ENCODE measurements around the gene PTPRK. TPM values are rescaled to one million over a fixed set of nuclear protein-coding genes. Genes with fewer than 3 reads are reported as not detected.
A peak's percentile ranks its signal among the peaks of the same experiment; 100 is the strongest.

Gene PTPRK
- polyA plus RNA-seq, 1 donor (not counting 4 experiments of a cell fraction or from before 2014, with no cell fraction given), result 52.7 TPM

GRCh38 chr6:127972815-127973214 lies 547.6 kb downstream of the PTPRK start:
- Histone ChIP-seq H2AFZ (ENCODE audit: control insufficient read depth, low read length) (no peak overlapping the region), H3K9ac (ENCODE audit: control insufficient read depth, extremely low read depth, insufficient read depth, low read length) (no peak overlapping the region), H3K36me3 (ENCODE audit: control insufficient read depth in 2 of 2, extremely low read depth in 1 of 2, insufficient read depth in 2 of 2, low read length in 2 of 2) (peaks cover 8 to 11% of the 10 kb centered on the region in 2 experiments), H4K20me1 (ENCODE audit: control insufficient read depth, extremely low read depth, insufficient read depth, low read length) (no peaks in the 10 kb centered on the region), H3K27me3 (ENCODE audit: control insufficient read depth, extremely low read depth, insufficient read depth, low read length) (no peaks in the 10 kb centered on the region), H3K4me1 (ENCODE audit: control insufficient read depth, extremely low read depth, insufficient read depth, low read length) (peaks cover 38% of the 10 kb centered on the region), H3K79me2 (ENCODE audit: control insufficient read depth, insufficient read depth, low read length) (no peaks in the 10 kb centered on the region), H3K9me1 (ENCODE audit: control insufficient read depth, extremely low read depth, insufficient read depth, low read length) (no peaks in the 10 kb centered on the region), H3K4me2 (ENCODE audit: control insufficient read depth, extremely low read depth, insufficient read depth, low read depth, low read length) (peak overlapping the region; percentile 60), H3K4me3 (ENCODE audit: control insufficient read depth in 2 of 3, extremely low read depth in 1 of 3, insufficient read depth in 2 of 3, low read depth in 1 of 3, low read length in 3 of 3) (no peak overlapping the region), H3K27ac (ENCODE audit: control insufficient read depth, insufficient read depth, low read length) (no peak overlapping the region), H3K9me3 (ENCODE audit: control insufficient read depth, low read depth, low read length) (no peaks in the 10 kb centered on the region)
- DNase-seq (ENCODE audit: low read depth, low spot score) (no peak), FAIRE-seq (no peak)
- TF ChIP-seq EZH2 (IDR thresholded peaks at IDR 0.05; ENCODE audit: low read length) (no peak), CTCF (optimal IDR thresholded peaks at IDR 0.05 in 1 of 3, IDR thresholded peaks at IDR 0.05 in 1 of 3, conservative IDR thresholded peaks at IDR 0.05 in 1 of 3; ENCODE audit: extremely low read depth in 1 of 3, insufficient read depth in 2 of 3, low read length in 3 of 3) (no peak)
- dilution Hi-C loops (cut with MboI; ENCODE audit: extremely low pct_ligation_motif_present, low sequenced_read_pairs), result no loop called here

- Histone ChIP-seq H3K4me2 (ENCODE audit: control insufficient read depth, extremely low read depth, insufficient read depth, low read depth, low read length) (peak overlapping the region; percentile 60), H3K4me3 (ENCODE audit: control insufficient read depth in 2 of 3, extremely low read depth in 1 of 3, insufficient read depth in 2 of 3, low read depth in 1 of 3, low read length in 3 of 3) (peak overlapping the region in 2 of 3 experiments; percentile 1 to 5)
- FAIRE-seq, result peak; percentile 99
These were observed 548.4 kb downstream of the PTPRK start for GRCh38 chr6:127971945-127972391.

More at GRCh38 chr6:127971945-127972391, 548.4 kb downstream of the PTPRK start:
- H3K4me1 ChIP-seq (ENCODE audit: control insufficient read depth, extremely low read depth, insufficient read depth, low read length), result peaks cover 38% of the 10 kb centered on the region
- H3K36me3 ChIP-seq (ENCODE audit: control insufficient read depth in 2 of 2, extremely low read depth in 1 of 2, insufficient read depth in 2 of 2, low read length in 2 of 2), result peaks cover 8 to 11% of the 10 kb centered on the region in 2 experiments
- H3K79me2 ChIP-seq (ENCODE audit: control insufficient read depth, insufficient read depth, low read length), result no peaks in the 10 kb centered on the region
- no peaks in the 10 kb centered on the region for H3K27me3 ChIP-seq (ENCODE audit: control insufficient read depth, extremely low read depth, insufficient read depth, low read length)
- dilution Hi-C loops (cut with MboI; ENCODE audit: extremely low pct_ligation_motif_present, low sequenced_read_pairs), result no loop called here
- H3K9me3 ChIP-seq (ENCODE audit: control insufficient read depth, low read depth, low read length), result no peaks in the 10 kb centered on the region
- no peak overlapping the region for H3K9ac ChIP-seq (ENCODE audit: control insufficient read depth, extremely low read depth, insufficient read depth, low read length)
- peak overlapping the region; percentile 17 for H2AFZ ChIP-seq (ENCODE audit: control insufficient read depth, low read length)
- no peaks in the 10 kb centered on the region for H4K20me1 ChIP-seq (ENCODE audit: control insufficient read depth, extremely low read depth, insufficient read depth, low read length)
- peak overlapping the region; percentile 68 for H3K27ac ChIP-seq (ENCODE audit: control insufficient read depth, insufficient read depth, low read length)
- DNase-seq (ENCODE audit: low read depth, low spot score), result peak; percentile 4
- H3K9me1 ChIP-seq (ENCODE audit: control insufficient read depth, extremely low read depth, insufficient read depth, low read length), result no peaks in the 10 kb centered on the region
- TF ChIP-seq EZH2 (IDR thresholded peaks at IDR 0.05; ENCODE audit: low read length) (no peak), CTCF (optimal IDR thresholded peaks at IDR 0.05 in 1 of 3, IDR thresholded peaks at IDR 0.05 in 1 of 3, conservative IDR thresholded peaks at IDR 0.05 in 1 of 3; ENCODE audit: extremely low read depth in 1 of 3, insufficient read depth in 2 of 3, low read length in 3 of 3) (no peak)

Data from keratinocyte (primary cell).